ENCODE measurements around the gene PITPNB. TPM values are rescaled to one million over a fixed set of nuclear protein-coding genes. Genes with fewer than 3 reads are reported as not detected.

The PITPNB gene
- total RNA-seq, 1 experiment from 2014 or later = 82.6 TPM

DNA sequence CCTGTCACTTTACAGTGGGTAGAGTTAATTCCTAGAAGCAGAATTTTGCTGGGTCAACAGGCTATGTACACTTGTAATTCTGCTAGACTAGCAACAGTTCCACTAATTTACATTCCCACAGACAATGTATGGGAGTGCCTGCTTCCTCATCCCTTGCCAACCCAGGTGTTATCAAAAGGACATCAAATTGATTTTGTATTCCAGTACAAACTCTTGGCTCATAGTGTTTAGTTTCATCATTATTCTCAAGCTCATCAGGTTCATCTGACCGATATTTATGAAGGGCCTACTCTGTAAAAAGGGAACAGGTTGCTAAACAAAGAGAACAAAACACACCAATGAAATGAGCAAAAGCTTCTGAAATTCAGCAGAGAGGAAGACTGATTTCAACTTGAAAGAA, 30.7 kb downstream of the PITPNB start (continued):
- no peak for TF ChIP-seq YY1 (IDR thresholded peaks at IDR 0.05; ENCODE audit: extremely low read depth, insufficient replicate concordance, low read depth, low read length)

DNA sequence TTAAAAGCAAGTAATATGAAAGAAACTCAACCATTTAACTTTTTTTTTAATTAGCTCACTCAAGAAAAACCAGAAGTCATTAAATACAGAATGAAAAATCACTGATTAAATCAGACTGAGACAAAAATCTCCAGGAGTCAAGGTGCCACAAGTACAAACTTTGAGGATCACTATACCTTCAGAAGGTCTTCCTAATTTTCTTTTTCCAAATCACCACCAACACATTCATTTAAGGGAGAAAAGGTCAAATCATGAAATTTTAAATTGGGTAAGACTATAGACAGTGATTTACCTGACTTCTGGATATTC, 32.3 kb downstream of the PITPNB start:
- DNase-seq (ENCODE audit: low read depth, low spot score) (no peak), ATAC-seq (no peak)
- Histone ChIP-seq H3K27ac (ENCODE audit: low read depth, low read length) (no peak overlapping the region), H3K4me1 (ENCODE audit: control insufficient read depth in 1 of 2, insufficient read depth in 2 of 2, low read length in 2 of 2) (no peaks in the 10 kb centered on the region; a peak in 1 of 4 replicates), H3K79me2 (ENCODE audit: insufficient read depth, low read length) (peaks cover 69% of the 10 kb centered on the region), H3K4me3 (replicated peaks in 1 of 2; ENCODE audit: low read depth in 1 of 2, low read length in 2 of 2) (no peak overlapping the region), H2AFZ (ENCODE audit: low read depth, low read length, poor library complexity, severe bottlenecking) (no peak overlapping the region), H3K36me3 (ENCODE audit: control insufficient read depth in 1 of 2, insufficient read depth in 2 of 2, low read length in 2 of 2) (peaks cover 43 to 49% of the 10 kb centered on the region in 2 experiments), H3K9me3 (ENCODE audit: control insufficient read depth in 1 of 2, insufficient read depth in 1 of 2, low read depth in 1 of 2, low read length in 2 of 2) (no peaks in the 10 kb centered on the region), H4K20me1 (ENCODE audit: insufficient read depth) (peaks cover 23% of the 10 kb centered on the region; the same call in 1 of the 2 replicates), H3K27me3 (ENCODE audit: insufficient read depth, low read length) (no peaks in the 10 kb centered on the region), H3K4me2 (ENCODE audit: low read length) (no peak overlapping the region), H3K9ac (ENCODE audit: low read length) (no peak overlapping the region), H3K9me2 (ENCODE audit: insufficient read depth) (no peaks in the 10 kb centered on the region)
- POLR2A ChIA-PET = no interaction called here
- RAD21 ChIA-PET (ENCODE audit: low non-redundant PET in 1 of 2, low total read pairs in 2 of 2, uncharacterized antibody in 2 of 2, unreplicated experiment in 2 of 2) = no interaction called here
- CTCF ChIA-PET = interaction anchor here (1.0 to 1.6 kb wide), 5 partner anchors 9 to 123 kb away, joined by 3 to 6 read pairs (median 4); partner anchors contain the start of gene PITPNB
- TF ChIP-seq FOSL1 (IDR thresholded peaks at IDR 0.05; ENCODE audit: low read depth) (no peak), CEBPB (IDR thresholded peaks at IDR 0.05; ENCODE audit: low read depth) (no peak), POLR2AphosphoS5 (IDR thresholded peaks at IDR 0.05; ENCODE audit: low read depth, low read length) (no peak), EZH2 (IDR thresholded peaks at IDR 0.05) (no peak), ELF1 (IDR thresholded peaks at IDR 0.05; ENCODE audit: borderline replicate concordance, low read depth) (no peak), YY1 (IDR thresholded peaks at IDR 0.05; ENCODE audit: extremely low read depth, insufficient replicate concordance, low read depth, low read length) (no peak), RAD21 (IDR thresholded peaks at IDR 0.05; ENCODE audit: low read depth) (no peak), SRF (IDR thresholded peaks at IDR 0.05; ENCODE audit: low read depth) (no peak)
- TF ChIP-seq, protein P1, sequence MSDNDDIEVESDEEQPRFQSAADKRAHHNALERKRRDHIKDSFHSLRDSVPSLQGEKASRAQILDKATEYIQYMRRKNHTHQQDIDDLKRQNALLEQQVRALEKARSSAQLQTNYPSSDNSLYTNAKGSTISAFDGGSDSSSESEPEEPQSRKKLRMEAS (IDR thresholded peaks at IDR 0.05) = no peak
- TF ChIP-seq, protein P2, sequence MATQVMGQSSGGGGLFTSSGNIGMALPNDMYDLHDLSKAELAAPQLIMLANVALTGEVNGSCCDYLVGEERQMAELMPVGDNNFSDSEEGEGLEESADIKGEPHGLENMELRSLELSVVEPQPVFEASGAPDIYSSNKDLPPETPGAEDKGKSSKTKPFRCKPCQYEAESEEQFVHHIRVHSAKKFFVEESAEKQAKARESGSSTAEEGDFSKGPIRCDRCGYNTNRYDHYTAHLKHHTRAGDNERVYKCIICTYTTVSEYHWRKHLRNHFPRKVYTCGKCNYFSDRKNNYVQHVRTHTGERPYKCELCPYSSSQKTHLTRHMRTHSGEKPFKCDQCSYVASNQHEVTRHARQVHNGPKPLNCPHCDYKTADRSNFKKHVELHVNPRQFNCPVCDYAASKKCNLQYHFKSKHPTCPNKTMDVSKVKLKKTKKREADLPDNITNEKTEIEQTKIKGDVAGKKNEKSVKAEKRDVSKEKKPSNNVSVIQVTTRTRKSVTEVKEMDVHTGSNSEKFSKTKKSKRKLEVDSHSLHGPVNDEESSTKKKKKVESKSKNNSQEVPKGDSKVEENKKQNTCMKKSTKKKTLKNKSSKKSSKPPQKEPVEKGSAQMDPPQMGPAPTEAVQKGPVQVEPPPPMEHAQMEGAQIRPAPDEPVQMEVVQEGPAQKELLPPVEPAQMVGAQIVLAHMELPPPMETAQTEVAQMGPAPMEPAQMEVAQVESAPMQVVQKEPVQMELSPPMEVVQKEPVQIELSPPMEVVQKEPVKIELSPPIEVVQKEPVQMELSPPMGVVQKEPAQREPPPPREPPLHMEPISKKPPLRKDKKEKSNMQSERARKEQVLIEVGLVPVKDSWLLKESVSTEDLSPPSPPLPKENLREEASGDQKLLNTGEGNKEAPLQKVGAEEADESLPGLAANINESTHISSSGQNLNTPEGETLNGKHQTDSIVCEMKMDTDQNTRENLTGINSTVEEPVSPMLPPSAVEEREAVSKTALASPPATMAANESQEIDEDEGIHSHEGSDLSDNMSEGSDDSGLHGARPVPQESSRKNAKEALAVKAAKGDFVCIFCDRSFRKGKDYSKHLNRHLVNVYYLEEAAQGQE (IDR thresholded peaks at IDR 0.05; ENCODE audit: low read depth) = no peak
- intact Hi-C loops (cut with micrococcal nuclease) = loop anchor here (1.0 to 10.0 kb wide), 2 partner anchors 123 to 708 kb away; no protein-coding TSS in a partner anchor
- no TSS peak for BruUV-seq (replicated peaks)

Data from HCT116 (cell line).